ENCODE measurements around the gene IL12B.
"Not testable (repeated sequence)": the region's sequence is repeated elsewhere in the genome, so short reads cannot be mapped to it uniquely, and the experiment has no call there.

Gene IL12B

DNA sequence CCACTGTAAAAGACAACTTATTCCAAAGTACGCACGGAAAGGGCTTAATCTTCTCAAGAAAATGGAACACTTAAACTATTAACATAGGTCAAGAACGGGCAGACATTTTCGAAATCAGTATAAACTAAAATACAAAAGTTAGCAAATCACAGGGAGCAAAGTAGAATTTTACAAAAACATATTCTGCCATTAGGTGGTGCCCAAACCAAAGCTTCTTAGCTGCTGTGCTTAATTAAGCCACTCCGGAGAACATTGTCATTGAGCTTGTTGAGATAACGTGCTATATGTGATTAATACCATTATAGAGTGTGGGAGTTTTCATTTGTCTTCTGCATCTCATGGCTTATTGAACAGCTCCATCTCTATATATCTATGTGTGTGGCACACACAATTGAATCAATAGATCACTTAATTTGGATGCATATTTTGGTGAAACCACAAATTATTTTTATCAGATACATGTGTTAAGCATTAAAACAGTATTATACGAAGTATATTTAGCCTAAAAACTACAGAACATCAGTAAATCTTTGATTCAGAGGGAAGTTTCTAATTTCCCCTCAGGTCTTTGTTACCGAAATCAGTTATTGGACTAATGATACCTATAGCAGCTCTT, 43.8 kb downstream of the IL12B start:
- no peak for DNase-seq

DNA sequence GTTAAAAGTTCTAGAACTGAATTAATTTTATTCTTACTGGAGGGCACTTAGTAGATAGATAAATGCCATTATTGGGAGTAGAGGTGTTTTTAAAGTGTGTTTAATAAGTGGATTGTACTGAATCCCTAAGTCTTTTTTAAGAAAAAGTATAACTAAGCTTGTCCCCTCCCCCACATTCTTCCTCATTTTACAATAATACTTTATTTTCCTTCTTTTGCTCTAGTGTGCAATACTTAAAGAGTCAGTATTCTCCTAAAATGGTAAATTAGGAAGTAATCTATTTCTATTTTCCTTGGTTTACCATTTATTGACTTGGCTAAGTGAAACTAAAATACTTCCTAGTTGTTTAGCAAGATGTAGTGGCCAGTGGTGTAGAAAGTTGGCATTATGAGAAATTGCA, 55.6 kb downstream of the IL12B start:
- no peak for DNase-seq

DNA sequence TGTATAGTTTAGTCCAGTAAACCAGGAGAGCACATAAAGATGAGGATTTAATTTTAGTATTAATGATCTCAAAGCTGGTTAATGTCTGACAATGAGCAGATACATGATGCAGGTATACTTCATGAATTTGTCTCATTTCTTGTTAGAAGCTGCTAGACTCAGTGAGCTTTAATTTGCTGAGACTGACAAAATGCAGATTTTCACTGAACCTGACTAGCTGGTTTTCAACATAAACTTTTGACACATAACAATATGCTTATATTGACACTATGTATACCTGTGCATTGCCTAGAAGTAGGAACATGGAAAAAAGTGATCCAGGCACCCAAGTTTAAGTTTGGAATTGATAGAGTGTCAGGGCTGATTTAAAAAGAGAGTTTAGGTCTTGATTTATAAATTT, 56.4 kb downstream of the IL12B start:
- no peak for DNase-seq

DNA sequence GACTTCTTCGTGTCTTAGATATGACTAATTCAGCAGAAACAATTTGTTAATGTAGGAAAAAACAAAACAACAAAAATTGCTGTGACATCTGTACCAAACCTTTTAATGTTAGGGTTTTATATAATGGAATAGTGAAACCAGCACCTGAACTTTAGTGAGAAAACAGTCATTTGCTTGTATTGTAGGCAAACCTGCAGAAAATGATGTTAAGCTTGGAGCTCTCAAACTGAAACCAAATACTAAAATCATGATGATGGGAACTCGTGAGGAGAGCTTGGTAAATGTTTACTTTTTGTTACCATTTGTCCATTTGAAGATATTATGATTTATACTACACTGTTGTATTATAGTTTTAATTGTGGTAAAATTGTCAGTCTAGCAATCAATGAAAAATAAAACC, 60.6 kb downstream of the IL12B start:
- no peak for DNase-seq

DNA sequence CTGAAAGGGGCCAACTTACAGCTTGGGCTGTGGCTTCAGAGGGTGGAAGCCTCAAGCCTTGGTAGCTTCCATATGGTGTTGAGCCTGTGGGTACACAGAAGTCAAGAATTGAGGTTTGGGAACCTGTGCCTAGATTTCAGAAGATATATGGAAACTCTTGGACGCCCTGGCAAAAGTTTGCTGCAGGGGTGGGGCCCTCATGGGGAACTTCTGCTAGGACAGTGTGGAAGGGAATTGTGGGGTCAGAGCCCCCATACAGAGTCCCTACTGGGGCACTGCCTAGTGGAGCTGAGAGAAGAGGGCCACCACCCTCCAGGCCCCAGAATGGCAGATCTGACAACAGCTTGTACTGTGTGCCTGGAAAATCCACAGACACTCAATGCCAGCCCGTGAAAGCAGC, 63.5 kb downstream of the IL12B start:
- not testable (repeated sequence) for DNase-seq
